ENCODE data around the gene HDHD3.
"Not testable (repeated sequence)": the region's sequence is repeated elsewhere in the genome, so short reads cannot be mapped to it uniquely, and the experiment has no call there.

HDHD3 gene

GRCh38 chr9:113410207-113410864 is 33.5 kb upstream of the HDHD3 start, which contains the start of the genes C9orf43 and POLE3:
Gene C9orf43, plus strand, starts transcription at chr9:113410747. Its CDS starts 2,747 bp downstream, at chr9:113413494.
Gene POLE3, minus strand, starts transcription at chr9:113410675. Its CDS starts 382 bp downstream, at chr9:113410293.
- peak; percentile 1 for TF ChIP-seq CTCF (IDR thresholded peaks at IDR 0.05; ENCODE audit: control extremely low read depth, extremely low read depth, low read depth, missing control alignments)
- DNase-seq (ENCODE audit: extremely low spot score) = peak; percentile 95
- CTCF ChIA-PET = interaction anchor here (1.0 to 11.7 kb wide), 7 partner anchors 10 to 247 kb away, joined by 3 to 96 read pairs (median 5); partner anchors contain the start of genes ALAD, CDC26 and PRPF4
- POLR2A ChIA-PET = interaction anchor here (0.7 to 1.3 kb wide), 5 partner anchors 9 to 189 kb away, joined by 3 to 7 read pairs (median 4); partner anchors contain the start of genes ALAD, CDC26, FKBP15 and PRPF4

- ChIA-PET POLR2A (interaction anchor here (0.7 to 1.3 kb wide), 5 partner anchors 9 to 188 kb away, joined by 3 to 7 read pairs (median 4); partner anchors contain the start of genes ALAD, CDC26, FKBP15 and PRPF4), CTCF (interaction anchor here (1.0 to 11.7 kb wide), 7 partner anchors 10 to 248 kb away, joined by 3 to 96 read pairs (median 5); partner anchors contain the start of genes ALAD, CDC26 and PRPF4)
- no peak for DNase-seq (ENCODE audit: extremely low spot score)
- TF ChIP-seq CTCF (IDR thresholded peaks at IDR 0.05; ENCODE audit: control extremely low read depth, extremely low read depth, low read depth, missing control alignments) = no peak
These were observed 33.1 kb upstream of the HDHD3 start for GRCh38 chr9:113409883-113410206.

GRCh38 chr9:113409481-113409880 is 32.7 kb upstream of the HDHD3 start:
- CTCF ChIA-PET = interaction anchor here (1.0 to 11.7 kb wide), 7 partner anchors 9 to 248 kb away, joined by 3 to 96 read pairs (median 5); partner anchors contain the start of genes ALAD, CDC26 and PRPF4
- POLR2A ChIA-PET = interaction anchor here (1.1 to 1.3 kb wide), 3 partner anchors 8 to 188 kb away, joined by 3 to 7 read pairs (median 5); partner anchors contain the start of genes ALAD, CDC26, FKBP15 and PRPF4
- TF ChIP-seq CTCF (IDR thresholded peaks at IDR 0.05; ENCODE audit: control extremely low read depth, extremely low read depth, low read depth, missing control alignments) = no peak
- no peak for DNase-seq (ENCODE audit: extremely low spot score)

- TF ChIP-seq CTCF (IDR thresholded peaks at IDR 0.05; ENCODE audit: control extremely low read depth, extremely low read depth, low read depth, missing control alignments) = peak; percentile 87
- ChIA-PET POLR2A (interaction anchor here (0.7 kb wide), 1 partner anchor 193 kb away, joined by 3 read pairs; no protein-coding TSS in a partner anchor), CTCF (interaction anchor here (0.8 to 11.7 kb wide), 14 partner anchors 9 to 249 kb away, joined by 3 to 102 read pairs (median 3); partner anchors contain the start of genes CDC26 and PRPF4)
- DNase-seq (ENCODE audit: extremely low spot score) = peak; percentile 56
These were observed 30.2 kb upstream of the HDHD3 start for GRCh38 chr9:113406873-113407511.

- DNase-seq (ENCODE audit: extremely low spot score) = not testable (repeated sequence)
- POLR2A ChIA-PET = interaction anchor here (0.7 kb wide), 1 partner anchor 194 kb away, joined by 3 read pairs; no protein-coding TSS in a partner anchor
- CTCF ChIA-PET = interaction anchor here (0.9 to 11.7 kb wide), 13 partner anchors 8 to 250 kb away, joined by 3 to 102 read pairs (median 3); partner anchors contain the start of genes CDC26, FKBP15 and PRPF4
These were observed 29.6 kb upstream of the HDHD3 start for GRCh38 chr9:113406353-113406752.

- POLR2A ChIA-PET = interaction anchor here (0.6 kb wide), 1 partner anchor 183 kb away, joined by 3 read pairs; the partner anchor contains the start of genes FKBP15 and SLC31A1
- CTCF ChIA-PET = interaction anchor here (0.6 to 11.7 kb wide), 9 partner anchors 10 to 253 kb away, joined by 3 to 102 read pairs (median 3); partner anchors contain the start of genes CDC26 and PRPF4
- DNase-seq (ENCODE audit: extremely low spot score) = no peak
- TF ChIP-seq CTCF (IDR thresholded peaks at IDR 0.05; ENCODE audit: control extremely low read depth, extremely low read depth, low read depth, missing control alignments) = no peak
These were observed 26.9 kb upstream of the HDHD3 start for GRCh38 chr9:113403646-113404045.
